ENCODE data around the gene MUC22.
"Not testable (repeated sequence)": the region's sequence is repeated elsewhere in the genome, so short reads cannot be mapped to it uniquely, and the experiment has no call there.

The MUC22 gene

GRCh38 chr6:31010393-31011060 is at the start of gene MUC22:
TSS of gene MUC22 (plus strand) at chr6:31010474. CDS start at chr6:31010707, 233 bp downstream.
- peak in 1 of 2 donors; percentile 9 for DNase-seq

GRCh38 chr6:30960907-30961673 is 49.2 kb upstream of the MUC22 start:
- no peak for DNase-seq

DNA sequence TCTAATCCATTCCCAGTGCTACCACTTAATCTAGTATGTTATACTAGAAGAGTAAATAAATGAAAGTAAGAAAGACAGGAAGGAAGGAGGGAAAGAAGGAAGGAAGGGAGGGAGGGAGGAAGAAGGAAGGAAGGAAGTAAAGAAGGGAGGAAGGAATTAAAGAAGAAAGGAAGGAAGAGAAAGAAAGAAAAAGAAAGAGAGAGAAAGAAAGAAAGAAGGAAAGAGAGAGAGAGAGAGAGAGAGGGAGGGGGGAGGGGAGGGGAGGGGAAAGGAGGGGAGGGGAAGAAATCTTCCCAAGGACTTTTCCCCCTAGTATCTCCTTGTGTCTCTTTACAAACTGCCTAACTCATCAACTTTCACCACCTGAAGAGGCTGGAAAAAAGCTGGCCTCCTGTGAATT is 47.6 kb upstream of the MUC22 start:
- DNase-seq: no peak

DNA sequence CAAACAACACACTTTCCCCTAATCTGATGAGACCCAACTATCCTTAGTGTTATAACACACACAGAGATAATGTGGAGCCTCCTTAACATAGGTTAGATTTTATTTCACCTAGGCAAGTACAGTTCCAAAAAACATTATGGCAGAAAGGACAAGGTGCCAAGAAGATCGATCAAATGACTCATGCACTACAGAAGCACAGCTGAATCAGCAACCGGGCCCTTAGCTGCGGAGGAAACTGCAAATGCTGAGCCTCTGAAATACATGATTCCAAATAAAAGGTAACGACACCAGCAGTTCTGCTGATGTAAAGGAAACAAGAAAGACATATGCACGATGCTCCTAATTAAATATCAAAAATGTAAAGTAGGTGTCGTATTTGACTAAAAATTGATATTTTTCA is 46.6 kb upstream of the MUC22 start:
- DNase-seq: no peak

- DNase-seq: no peak
Measured at GRCh38 chr6:30964075-30964474, 46.2 kb upstream of the MUC22 start.

DNA sequence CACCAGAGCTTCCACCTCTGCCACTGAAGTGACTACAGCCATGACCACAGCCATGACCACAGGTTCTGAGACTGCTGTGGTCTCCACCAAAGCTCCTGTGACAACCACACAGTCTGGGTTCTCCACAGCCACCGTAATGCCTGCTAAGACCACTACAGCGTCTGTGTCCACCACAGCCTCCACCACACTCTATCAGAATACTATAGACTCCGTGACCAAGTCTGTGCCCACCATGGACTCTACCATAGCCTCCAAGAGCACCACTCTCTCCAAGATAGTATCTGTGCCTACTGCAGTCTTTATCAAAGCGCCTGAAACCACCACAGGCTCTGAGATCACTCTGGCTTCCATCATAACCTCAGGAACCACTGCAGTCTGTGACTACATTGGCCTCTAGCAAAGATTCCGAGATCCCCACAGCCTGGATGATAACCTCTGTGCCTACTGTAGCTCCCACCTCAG is 45.1 kb upstream of the MUC22 start:
- DNase-seq: no peak

- DNase-seq: no peak
Measured at GRCh38 chr6:30966154-30966553, 44.1 kb upstream of the MUC22 start.

- not testable (repeated sequence) for DNase-seq
Measured at GRCh38 chr6:30969171-30969570, 41.1 kb upstream of the MUC22 start.

DNA sequence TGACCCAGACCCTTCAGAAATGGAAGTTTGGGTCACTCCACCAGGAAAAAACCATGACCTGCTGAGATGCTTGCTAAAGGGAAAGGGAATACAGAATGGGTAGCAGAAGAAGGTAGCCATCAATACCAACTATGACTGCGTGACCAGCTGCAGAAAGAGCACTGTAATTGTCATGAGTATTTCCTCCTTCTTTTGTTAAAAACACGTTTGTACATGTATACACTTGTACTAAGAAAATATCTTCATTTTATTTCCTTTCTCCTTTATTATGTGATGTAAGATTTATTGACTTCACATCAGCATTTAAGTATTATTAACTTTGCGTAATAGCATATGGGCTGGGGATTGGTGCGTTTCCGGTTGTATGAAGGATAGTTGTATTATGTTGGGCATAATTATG is 39.3 kb upstream of the MUC22 start:
- DNase-seq: no peak

- DNase-seq: no peak
Measured at GRCh38 chr6:30972816-30973215, 37.5 kb upstream of the MUC22 start.

DNA sequence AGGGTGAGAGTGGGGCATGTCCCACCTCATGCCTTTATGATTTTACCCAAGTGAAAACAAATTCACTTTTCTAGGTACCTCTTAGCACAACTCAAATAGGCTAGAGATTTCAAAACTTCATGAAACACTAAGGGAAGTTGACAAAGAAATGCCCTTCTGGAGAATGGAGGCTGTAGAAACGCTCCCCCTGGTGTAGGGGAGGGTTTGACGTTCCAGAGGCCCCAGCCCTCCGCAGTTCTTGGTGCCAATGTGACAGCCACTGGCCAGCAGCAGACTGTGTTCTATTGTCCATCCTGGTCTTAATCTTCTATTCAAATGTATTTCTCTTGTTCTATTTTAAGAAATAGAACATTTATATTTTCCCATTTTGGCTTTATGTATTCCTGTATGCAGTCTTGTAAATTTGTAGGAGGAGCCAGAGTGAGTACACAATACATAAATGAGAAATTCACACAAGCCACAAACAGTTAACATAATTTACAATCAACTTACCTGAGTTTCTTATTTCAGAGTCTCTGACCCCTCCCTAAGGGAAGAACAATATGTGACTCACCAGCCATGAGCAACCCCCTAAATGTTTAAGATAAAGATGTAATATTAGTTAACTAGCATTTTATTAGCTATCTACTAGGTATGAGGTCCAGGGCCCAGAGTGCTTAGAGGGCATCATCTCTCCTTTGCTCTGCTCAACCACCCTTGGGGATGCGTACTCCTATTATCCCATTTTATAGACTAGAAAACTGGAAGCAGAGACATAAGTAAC is 35.6 kb upstream of the MUC22 start:
- DNase-seq: no peak

DNA sequence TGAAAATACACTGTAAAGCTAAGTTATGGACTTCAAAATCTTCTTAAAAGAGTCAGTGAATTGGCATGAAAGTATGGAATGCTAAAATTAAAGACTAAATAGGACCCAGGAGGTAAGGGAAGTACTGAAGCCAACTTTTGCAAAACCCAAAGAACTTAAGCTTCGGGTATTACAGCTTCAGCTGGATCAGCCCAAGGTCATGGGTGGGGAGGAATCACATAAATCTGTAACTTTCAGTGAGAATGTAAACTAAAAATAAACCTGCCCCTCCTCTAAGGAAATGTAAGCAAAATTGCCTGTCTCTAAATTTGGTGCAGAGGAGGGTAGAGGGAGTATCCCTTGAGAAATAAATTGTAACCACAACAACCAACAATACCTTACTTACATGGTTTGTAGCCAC is 31.1 kb upstream of the MUC22 start:
- DNase-seq: no peak

DNA sequence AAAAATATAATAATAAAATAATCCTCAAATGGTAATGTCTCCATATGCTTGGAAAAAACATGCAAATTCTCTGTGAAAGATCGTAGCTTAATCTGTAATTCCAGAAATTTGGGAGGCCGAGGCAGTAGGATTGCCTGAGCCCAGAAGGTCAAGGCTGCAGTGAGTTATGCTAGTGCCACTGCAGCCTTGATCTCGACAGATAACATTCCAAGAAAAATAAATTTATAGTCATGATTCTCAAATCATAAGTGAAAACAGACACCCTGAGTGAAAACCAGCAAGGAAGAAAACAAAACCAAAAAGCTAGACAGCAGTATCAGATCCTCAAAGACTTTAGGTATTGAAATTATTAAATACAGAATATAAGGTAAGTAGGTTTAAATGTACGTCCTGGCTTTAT is 30.6 kb upstream of the MUC22 start:
- no peak for DNase-seq

DNA sequence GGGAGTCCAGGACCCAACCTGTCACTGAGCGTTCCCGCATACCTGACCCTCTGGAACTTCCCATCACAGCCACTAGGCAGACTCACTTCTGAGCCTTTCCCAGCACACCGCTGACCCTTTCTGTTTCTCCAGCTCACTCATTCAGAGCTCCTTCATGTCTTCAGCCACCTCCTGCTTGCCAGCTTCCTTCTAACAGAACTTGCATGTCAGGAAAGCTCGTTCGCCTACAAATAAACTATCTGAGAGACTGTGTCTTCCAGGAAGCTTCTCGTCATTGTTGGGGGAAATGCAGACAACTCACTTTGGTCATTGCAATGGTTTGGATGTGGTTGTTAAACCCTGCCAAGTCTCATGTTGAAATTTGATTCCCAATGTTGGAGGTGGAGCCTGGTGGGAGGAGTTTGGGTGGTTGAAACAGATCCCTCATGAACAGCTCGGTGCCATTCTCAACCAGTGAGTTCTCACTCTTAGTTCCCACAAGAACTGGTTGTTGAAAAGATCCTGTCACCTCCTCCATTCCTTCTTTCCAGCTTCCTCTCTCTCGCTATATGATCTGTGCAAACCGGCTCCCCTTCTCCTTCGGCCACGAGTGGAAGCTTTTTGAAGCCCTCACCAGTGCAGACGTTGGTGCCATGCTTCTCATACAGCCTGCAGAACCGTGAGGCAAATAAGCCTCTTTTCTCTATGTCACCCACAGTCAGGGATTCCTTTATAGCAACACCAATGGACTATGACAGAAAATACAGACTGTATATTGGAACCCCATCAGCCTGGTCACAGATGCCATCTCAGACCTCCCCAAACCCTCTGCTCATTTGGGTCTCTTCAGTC is 28.1 kb upstream of the MUC22 start:
- no peak for DNase-seq

GRCh38 chr6:30983439-30983838 is 26.8 kb upstream of the MUC22 start, which contains the start of gene MUC21:
TSS of gene MUC21 (plus strand) at chr6:30983718. CDS start at chr6:30983959, 241 bp downstream.
- no peak for DNase-seq

DNA sequence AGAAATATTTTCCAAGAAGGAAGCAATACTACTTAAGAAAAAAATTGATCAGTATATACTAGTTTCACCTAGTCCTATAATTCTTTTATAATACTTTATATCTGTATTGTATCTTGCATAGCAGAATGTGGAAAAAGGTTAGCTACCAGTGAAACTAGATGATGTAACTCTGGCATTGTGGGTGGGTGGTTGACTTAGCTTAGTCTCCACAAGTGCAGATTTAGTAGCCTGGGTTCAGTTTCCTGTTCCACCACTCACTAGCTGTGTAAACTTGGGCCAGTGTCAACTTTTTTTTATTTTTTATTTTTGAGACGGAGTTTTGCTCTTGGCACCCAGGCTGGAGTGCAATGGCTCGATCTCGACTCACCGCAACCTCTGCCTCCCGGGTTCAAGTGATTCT is 24.8 kb upstream of the MUC22 start:
- DNase-seq: no peak

GRCh38 chr6:30987304-30987703 is 23.0 kb upstream of the MUC22 start:
- no peak for DNase-seq

GRCh38 chr6:30988209-30988825 is 22.0 kb upstream of the MUC22 start:
- DNase-seq: no peak

- no peak for DNase-seq
Measured at GRCh38 chr6:30990422-30991086, 19.7 kb upstream of the MUC22 start.

- no peak for DNase-seq
Measured at GRCh38 chr6:30991891-30992290, 18.4 kb upstream of the MUC22 start.

- DNase-seq: no peak
Measured at GRCh38 chr6:30997301-30997700, 13.0 kb upstream of the MUC22 start.

- DNase-seq: no peak
Measured at GRCh38 chr6:30998785-30999184, 11.5 kb upstream of the MUC22 start.
